ENCODE results near the gene CCDC191.

- TF ChIP-seq CTCF (IDR thresholded peaks at IDR 0.05) (no peak), POLR2AphosphoS5 (IDR thresholded peaks at IDR 0.05) (no peak), POLR2A (IDR thresholded peaks at IDR 0.05) (no peak), EP300 (IDR thresholded peaks at IDR 0.05; ENCODE audit: low read depth) (no peak)
Measured at GRCh38 chr3:113914646-113915045, 141.7 kb downstream of the CCDC191 start.
